Transverse colon (tissue), 4 donors: Measurements from ENCODE around the gene TFAM. TPM values are rescaled to one million over a fixed set of nuclear protein-coding genes. Genes with fewer than 3 reads are reported as not detected.

Experiments used
- DNase-seq: peaks from one replicate; pipeline ENCODE4 v3.0.0-alpha.2; 2019
- H3K27ac ChIP-seq, 4 donors: fragments of 200-600 bp; sonication (generic); 2 replicates each; pipeline ENCODE4 v1.5.1; 2016 to 2018; ENCODE audit warnings: inconsistent platforms in 4 of 4
- H3K27me3 ChIP-seq: fragments of 200-600 bp; sonication (generic); 2 replicates; pipeline ENCODE4 v1.5.1; 2017; ENCODE audit warnings: inconsistent platforms
- H3K36me3 ChIP-seq, 4 donors: fragments of 200-600 bp; sonication (generic); 2 replicates each; pipeline ENCODE4 v1.5.1; 2017 to 2019; ENCODE audit warnings: inconsistent platforms in 4 of 4
- H3K4me1 ChIP-seq, 4 donors: fragments of 200-600 bp; sonication (generic); 2 replicates each; pipeline ENCODE4 v1.5.1; 2017 to 2020; ENCODE audit warnings: inconsistent platforms in 4 of 4
- H3K4me3 ChIP-seq, 4 donors: fragments of 200-600 bp; sonication (generic); 1 replicate in 1 of 4; 2 replicates in 3 of 4; pipeline versions ENCODE4 v1.5.1 to v1.6.1; 2017 to 2019; ENCODE audit warnings: inconsistent platforms in 4 of 4
- H3K9me3 ChIP-seq, 2 donors: fragments of 200-600 bp; sonication (generic); 2 replicates each; pipeline ENCODE4 v1.5.1; 2017 to 2019; ENCODE audit warnings: inconsistent platforms in 2 of 2
- CTCF ChIP-seq, 5 experiments: fragments of 200-600 bp in 3 of 5; fragments of 450-650 bp in 2 of 5; sonication (generic) in 3 of 5; IDR thresholded peaks; 1 replicate in 2 of 5; 2 replicates in 3 of 5; pipeline ENCODE4 v1.5.1; 2016 to 2017; ENCODE audit warnings: antibody characterized with exemption in 5 of 5, inconsistent platforms in 3 of 5, mild to moderate bottlenecking in 2 of 5, moderate library complexity in 1 of 5
- EP300 ChIP-seq: sonication (generic); formaldehyde crosslinking; IDR thresholded peaks from one replicate; pipeline ENCODE4 v1.6.1; 2017; ENCODE audit warnings: antibody characterized with exemption, low read depth
- POLR2A ChIP-seq: fragments of 450-650 bp; IDR thresholded peaks from one replicate; pipeline ENCODE4 v1.6.1; 2016; ENCODE audit warnings: antibody characterized with exemption, mild to moderate bottlenecking, moderate library complexity
- POLR2AphosphoS5 ChIP-seq, 3 donors: sonication (generic); formaldehyde crosslinking; IDR thresholded peaks; one replicate each; pipeline ENCODE4 v1.6.1; 2016; ENCODE audit warnings: antibody characterized with exemption in 3 of 3
- WGBS, 2 donors: methylation state at CpG; one replicate each; pipeline ENCODE4 v1.1.5; 2018; ENCODE audit warnings: low coverage in 1 of 2; 5-methylcytosine and 5-hydroxymethylcytosine counted together
- in situ Hi-C, 4 donors: fragments of 200-750 bp; cut with MboI; loops; one replicate each; pipeline versions ENCODE4 v1.15.0 to v1.15.1; 2017; ENCODE audit warnings: low sequenced_read_pairs in 3 of 4, low pct_ligation_motif_present in 1 of 4, low pct_unique_long_range_greater_than_20kb in 1 of 4
- intact Hi-C: fragments of 100-400 bp; cut with DNase I; formaldehyde crosslinking; loops from one replicate; pipeline ENCODE4 v1.15.1; 2023; ENCODE audit warnings: low total_unique reads
- total RNA-seq, 4 donors: library from RNA; depleted of rRNA; stranded (reverse); fragments of >200 nt; gene quantifications; one replicate each; pipeline ENCODE4 v1.1.0, GENCODE V29; 2016

TFAM gene
- total RNA-seq = 10 to 100 TPM in 3 of 4 donors, 1 to 10 TPM in 1; 2.2 to 35.2 (median 15.9) TPM

GRCh38 chr10:58384999-58385783, at the start of gene TFAM:
TFAM (plus strand) TSS chr10:58385410; CDS start chr10:58385548, 138 bp downstream.
- Histone ChIP-seq H3K36me3 (peaks cover 0 to 18% (median 7%) of the 10 kb centered on the region in 4 donors), H3K4me1 (peaks cover 6 to 33% (median 20%) of the 10 kb centered on the region in 4 donors), H3K4me3 (peak within 1 kb of the TSS; percentile 67 to 95 (median 77)), H3K9me3 (no peaks in the 10 kb centered on the region), H3K27ac (peak within 1 kb of the TSS; percentile 86 to 94 (median 90)), H3K27me3 (no peaks in the 10 kb centered on the region)
- TF ChIP-seq POLR2A = peak; percentile 89
- peak in 3 of 5 experiments; percentile 33 to 53 (median 41) for TF ChIP-seq CTCF (IDR thresholded peaks at IDR 0.05)
- TF ChIP-seq EP300 = no peak
- peak; percentile 92 to 93 (median 93) for TF ChIP-seq POLR2AphosphoS5 (IDR thresholded peaks at IDR 0.05)
- 1% methylated on average over 63 of the region's 65 CpGs; no CpG with 5 or more reads in 1 of the 2 donors for WGBS, 2 donors
- intact Hi-C loops = no loop called here
- peak; percentile 97 for DNase-seq
- in situ Hi-C loops = no loop called here

- no peaks in the 10 kb centered on the region for H3K9me3 ChIP-seq
- H3K4me3 ChIP-seq = peak overlapping the region in 2 of 4 donors; percentile 91 to 95
- H3K4me1 ChIP-seq = peaks cover 0 to 40% (median 16%) of the 10 kb centered on the region in 4 donors
- no peak for DNase-seq
- no peaks in the 10 kb centered on the region for H3K27me3 ChIP-seq
- WGBS, 2 donors = 85 to 91% methylated on average over 4 of the region's 4 CpGs
- in situ Hi-C loops = no loop called here
- H3K27ac ChIP-seq = peak overlapping the region in 1 of 4 donors; percentile 89
- intact Hi-C loops = no loop called here
- no peaks in the 10 kb centered on the region for H3K36me3 ChIP-seq
- TF ChIP-seq POLR2A (no peak), EP300 (no peak), CTCF (IDR thresholded peaks at IDR 0.05) (no peak), POLR2AphosphoS5 (IDR thresholded peaks at IDR 0.05) (no peak)
These were observed 49.0 kb upstream of the TFAM start for GRCh38 chr10:58336242-58336641.

GRCh38 chr10:58341422-58341821, 43.8 kb upstream of the TFAM start:
- in situ Hi-C loops (no loop called here), intact Hi-C loops (no loop called here)
- Histone ChIP-seq H3K4me1 (peaks cover 0 to 33% (median 5%) of the 10 kb centered on the region in 4 donors), H3K27me3 (no peaks in the 10 kb centered on the region), H3K9me3 (no peaks in the 10 kb centered on the region), H3K4me3 (no peak overlapping the region), H3K36me3 (no peaks in the 10 kb centered on the region), H3K27ac (no peak overlapping the region)
- DNase-seq = no peak
- TF ChIP-seq POLR2A = no peak
- no peak for TF ChIP-seq CTCF (IDR thresholded peaks at IDR 0.05)
- no peak for TF ChIP-seq EP300
- no peak for TF ChIP-seq POLR2AphosphoS5 (IDR thresholded peaks at IDR 0.05)
- WGBS, 2 donors = 78 to 82% methylated on average over 4 of the region's 4 CpGs

- TF ChIP-seq POLR2A = no peak
- TF ChIP-seq CTCF (IDR thresholded peaks at IDR 0.05) = no peak
- Histone ChIP-seq H3K9me3 (no peaks in the 10 kb centered on the region), H3K36me3 (no peaks in the 10 kb centered on the region), H3K27ac (no peak overlapping the region), H3K4me1 (peaks cover 0 to 30% (median 3%) of the 10 kb centered on the region in 4 donors), H3K27me3 (no peaks in the 10 kb centered on the region), H3K4me3 (no peak overlapping the region)
- 76% methylated on average over 1 of the region's 1 CpG; no CpG with 5 or more reads in 1 of the 2 donors for WGBS, 2 donors
- in situ Hi-C loops (no loop called here), intact Hi-C loops (no loop called here)
- DNase-seq = no peak
These were observed 43.3 kb upstream of the TFAM start for GRCh38 chr10:58341947-58342346.
